Hepatocyte (in vitro differentiated cells): ENCODE measurements around the gene FREM3. TPM values are rescaled to one million over a fixed set of nuclear protein-coding genes. Genes with fewer than 3 reads are reported as not detected.
"Not testable (repeated sequence)": the region's sequence is repeated elsewhere in the genome, so short reads cannot be mapped to it uniquely, and the experiment has no call there.

Source experiments
- DNase-seq: peaks from one replicate; pipeline ENCODE4 v3.0.0-alpha.2; 2016; ENCODE audit warnings: low spot score
- H2AFZ ChIP-seq: fragments of 200-600 bp; sonication (generic); 2 replicates; pipeline ENCODE4 v1.6.0; 2016; ENCODE audit warnings: antibody characterized with exemption, mild to moderate bottlenecking
- H3K27ac ChIP-seq: fragments of 200-600 bp; sonication (generic); 2 replicates; pipeline ENCODE4 v1.5.1; 2016; ENCODE audit warnings: mild to moderate bottlenecking
- H3K27me3 ChIP-seq: fragments of 200-600 bp; sonication (generic); 2 replicates; pipeline ENCODE4 v1.6.1; 2016
- H3K36me3 ChIP-seq: fragments of 200-600 bp; sonication (generic); replicated peaks from 2 replicates; pipeline ENCODE4 v1.5.1; 2016; ENCODE audit warnings: low read depth; ENCODE audit not compliant: insufficient read depth
- H3K4me1 ChIP-seq: fragments of 200-600 bp; sonication (generic); 2 replicates; pipeline ENCODE4 v1.5.1; 2016; ENCODE audit warnings: mild to moderate bottlenecking, moderate library complexity; ENCODE audit not compliant: insufficient read depth
- H3K4me2 ChIP-seq: fragments of 200-600 bp; sonication (generic); 2 replicates; pipeline ENCODE4 v1.6.0; 2016
- H3K4me3 ChIP-seq: fragments of 200-600 bp; sonication (generic); 2 replicates; pipeline ENCODE4 v1.5.1; 2016; ENCODE audit warnings: mild to moderate bottlenecking
- H3K79me2 ChIP-seq: fragments of 200-600 bp; sonication (generic); 2 replicates; pipeline ENCODE4 v1.6.0; 2017; ENCODE audit warnings: mild to moderate bottlenecking
- H3K9me2 ChIP-seq: fragments of 200-600 bp; sonication (generic); replicated peaks from 2 replicates; pipeline ENCODE4 v1.6.0; 2017; ENCODE audit warnings: mild to moderate bottlenecking; ENCODE audit not compliant: insufficient read depth
- H3K9me3 ChIP-seq: fragments of 200-600 bp; sonication (generic); 2 replicates; pipeline ENCODE4 v1.5.1; 2016; ENCODE audit warnings: low read depth, mild to moderate bottlenecking
- H4K20me1 ChIP-seq: fragments of 200-600 bp; sonication (generic); 2 replicates; pipeline ENCODE4 v1.6.0; 2016; ENCODE audit warnings: mild to moderate bottlenecking; ENCODE audit not compliant: insufficient read depth, poor library complexity, severe bottlenecking
- CTCF ChIP-seq: fragments of 200-600 bp; sonication (generic); IDR thresholded peaks from 2 replicates; pipeline ENCODE4 v1.5.1; 2016; ENCODE audit warnings: antibody characterized with exemption, mild to moderate bottlenecking; ENCODE audit not compliant: poor library complexity
- EZH2 ChIP-seq: fragments of 200-600 bp; sonication (generic); IDR thresholded peaks from 2 replicates; pipeline ENCODE4 v1.6.1; 2016; ENCODE audit warnings: antibody characterized with exemption, mild to moderate bottlenecking, borderline replicate concordance
- EZH2phosphoT487 ChIP-seq: fragments of 200-600 bp; sonication (generic); IDR thresholded peaks from one replicate; pipeline ENCODE4 v1.6.1; 2018; ENCODE audit warnings: antibody characterized with exemption, mild to moderate bottlenecking, low read depth, moderate library complexity; ENCODE audit not compliant: unreplicated experiment, severe bottlenecking
- WGBS: methylation state at CpG from one replicate; pipeline ENCODE4 v1.1.6; 2016; ENCODE audit warnings: low lambda C conversion rate; ENCODE audit errors: missing lambda C conversion rate; 5-methylcytosine and 5-hydroxymethylcytosine counted together
- polyA plus RNA-seq: library from polyadenylated mRNA; unstranded; fragments of >200 nt; fragmentation: Nextera tagmentation; extraction: Ambion mirVana; gene quantifications from 2 replicates; pipeline ENCODE4 v1.2.1, GENCODE V29; 2016
- total RNA-seq: library from RNA; depleted of rRNA; stranded (reverse); fragments of >200 nt; gene quantifications from 2 replicates; pipeline ENCODE4 v1.2.3, GENCODE V29; 2014

FREM3 gene
- total and polyA plus RNA-seq, 2 experiments from 2014 or later = 0.23 TPM; not detected in 1

- H4K20me1 ChIP-seq = no peaks in the 10 kb centered on the region
- no peak overlapping the region for H3K4me3 ChIP-seq
- H3K36me3 ChIP-seq = no peaks in the 10 kb centered on the region
- H3K4me1 ChIP-seq = no peaks in the 10 kb centered on the region
- no peaks in the 10 kb centered on the region for H3K79me2 ChIP-seq
- no peak overlapping the region for H3K4me2 ChIP-seq
- H3K27ac ChIP-seq = no peak overlapping the region
- H3K27me3 ChIP-seq = no peaks in the 10 kb centered on the region
- DNase-seq = no peak
- WGBS = 85% methylated on average over 1 of the region's 1 CpG
- H3K9me3 ChIP-seq = no peaks in the 10 kb centered on the region
- H2AFZ ChIP-seq = no peak overlapping the region
- no peaks in the 10 kb centered on the region for H3K9me2 ChIP-seq
- TF ChIP-seq EZH2phosphoT487 (no peak), CTCF (no peak)
Measured at GRCh38 chr4:143726714-143727113, 26.2 kb upstream of the FREM3 start.

GRCh38 chr4:143721317-143721716 lies 20.8 kb upstream of the FREM3 start:
- Histone ChIP-seq H3K27ac (no peak overlapping the region), H3K79me2 (no peaks in the 10 kb centered on the region), H3K4me3 (no peak overlapping the region), H3K4me1 (no peaks in the 10 kb centered on the region), H3K27me3 (no peaks in the 10 kb centered on the region), H2AFZ (no peak overlapping the region), H3K4me2 (no peak overlapping the region), H4K20me1 (no peaks in the 10 kb centered on the region), H3K9me2 (no peaks in the 10 kb centered on the region), H3K9me3 (no peaks in the 10 kb centered on the region), H3K36me3 (no peaks in the 10 kb centered on the region)
- no peak for TF ChIP-seq EZH2
- no peak for TF ChIP-seq EZH2phosphoT487
- TF ChIP-seq CTCF = no peak
- 78% methylated on average over 1 of the region's 1 CpG for WGBS
- no peak for DNase-seq

- not testable (repeated sequence) for H3K4me3 ChIP-seq, H3K27me3 ChIP-seq, H3K27ac ChIP-seq, H3K36me3 ChIP-seq, H3K4me2 ChIP-seq, DNase-seq, H4K20me1 ChIP-seq, H3K4me1 ChIP-seq, H2AFZ ChIP-seq, H3K9me3 ChIP-seq, H3K79me2 ChIP-seq, H3K9me2 ChIP-seq
- 60% methylated on average over 1 of the region's 1 CpG for WGBS
Measured at GRCh38 chr4:143718748-143719147, 18.3 kb upstream of the FREM3 start.

- no peaks in the 10 kb centered on the region for H3K36me3 ChIP-seq
- H3K9me2 ChIP-seq = no peaks in the 10 kb centered on the region
- 61% methylated on average over 2 of the region's 2 CpGs for WGBS
- H3K4me1 ChIP-seq = no peaks in the 10 kb centered on the region
- no peak for DNase-seq
- H3K4me3 ChIP-seq = no peak overlapping the region
- H3K27ac ChIP-seq = no peak overlapping the region
- no peaks in the 10 kb centered on the region for H4K20me1 ChIP-seq
- TF ChIP-seq CTCF (no peak), EZH2phosphoT487 (no peak), EZH2 (no peak)
- H3K27me3 ChIP-seq = no peaks in the 10 kb centered on the region
- no peak overlapping the region for H3K4me2 ChIP-seq
- no peaks in the 10 kb centered on the region for H3K79me2 ChIP-seq
- H2AFZ ChIP-seq = no peak overlapping the region
- H3K9me3 ChIP-seq = no peaks in the 10 kb centered on the region
Measured at GRCh38 chr4:143713955-143714625, 13.6 kb upstream of the FREM3 start.
